ENCODE measurements around the gene FOXN4.

GRCh38 chr12:109299849-109300248 lies 9.2 kb downstream of the FOXN4 start:
- TF ChIP-seq GATA3 (IDR thresholded peaks at IDR 0.05; ENCODE audit: low read depth, low read length) (no peak), GATA2 (IDR thresholded peaks at IDR 0.05; ENCODE audit: low read depth, low read length) (no peak)

Data from SH-SY5Y (cell line).